ENCODE measurements around the gene KIAA1217.

The KIAA1217 gene

DNA sequence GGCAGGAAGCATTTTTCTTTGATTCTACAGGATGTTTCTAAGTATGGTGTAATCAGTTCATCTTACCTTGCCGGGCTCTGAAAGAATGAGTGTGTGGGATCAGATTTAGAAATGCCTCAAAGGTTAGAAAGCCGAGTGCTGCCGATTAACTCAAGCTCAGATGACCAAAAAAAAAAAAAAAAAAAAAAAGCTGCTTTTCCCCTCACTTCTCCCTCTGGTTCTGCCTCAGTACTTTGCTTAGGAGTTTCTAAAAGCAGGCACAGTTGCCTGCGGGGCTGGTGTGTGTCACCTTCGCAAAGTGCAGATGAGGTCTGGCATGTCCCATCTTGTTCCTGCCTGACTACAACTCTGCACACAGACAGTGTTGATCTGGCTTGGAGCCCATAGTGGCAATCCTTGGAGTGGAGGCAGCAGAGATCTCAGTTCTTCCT is 47.0 kb downstream of the KIAA1217 start:
- no peak overlapping the region for H3K9ac ChIP-seq (ENCODE audit: low read length in 5 of 5)
- peaks cover 3 to 63% (median 18%) of the 10 kb centered on the region in 5 donors for H3K4me1 ChIP-seq (ENCODE audit: control insufficient read depth in 5 of 5, insufficient read depth in 5 of 5, low read length in 5 of 5)
- no peaks in the 10 kb centered on the region for H3K9me3 ChIP-seq (ENCODE audit: control insufficient read depth in 5 of 5, low read length in 5 of 5)
- H3K36me3 ChIP-seq (ENCODE audit: control insufficient read depth in 5 of 5, insufficient read depth in 5 of 5, low read length in 5 of 5): peaks cover 0 to 4% (median 0%) of the 10 kb centered on the region in 5 donors
- H3K4me3 ChIP-seq (ENCODE audit: low read depth in 1 of 5, low read length in 5 of 5): peak overlapping the region in 1 of 5 donors; percentile 2
- no peaks in the 10 kb centered on the region for H3K27me3 ChIP-seq (ENCODE audit: control insufficient read depth in 5 of 5, insufficient read depth in 4 of 5, low read length in 5 of 5)
- peak overlapping the region; percentile 17 for H3K27ac ChIP-seq (ENCODE audit: low read depth, low read length)

DNA sequence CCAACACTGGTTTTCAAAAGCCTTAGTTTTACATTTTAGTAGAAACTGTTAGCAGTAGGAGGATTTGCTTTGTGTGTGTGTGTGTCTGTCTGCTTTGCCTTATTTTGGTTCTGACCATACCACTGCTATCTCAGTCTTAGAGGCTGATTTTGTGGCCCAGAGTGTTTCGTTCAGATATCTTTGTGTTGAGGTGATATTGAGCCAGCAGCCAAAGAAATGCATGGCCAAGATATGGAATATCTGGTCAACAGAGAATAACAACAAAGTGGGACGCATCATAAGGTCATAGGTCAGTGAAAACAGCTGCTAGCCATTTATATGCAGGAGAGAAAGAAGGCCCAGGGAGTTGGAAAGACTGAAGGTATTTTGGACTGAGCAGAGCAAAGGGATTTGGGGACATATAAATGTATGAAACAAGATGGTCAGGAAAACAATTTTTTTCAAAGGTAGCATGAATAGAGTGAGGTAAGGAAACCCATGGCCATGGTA is 47.7 kb downstream of the KIAA1217 start:
- no peak overlapping the region for H3K27ac ChIP-seq (ENCODE audit: low read depth, low read length)
- no peak overlapping the region for H3K4me3 ChIP-seq (ENCODE audit: low read depth in 1 of 5, low read length in 5 of 5)
- H3K9me3 ChIP-seq (ENCODE audit: control insufficient read depth in 5 of 5, low read length in 5 of 5): no peaks in the 10 kb centered on the region
- no peak overlapping the region for H3K9ac ChIP-seq (ENCODE audit: low read length in 5 of 5)
- peaks cover 3 to 60% (median 18%) of the 10 kb centered on the region in 5 donors for H3K4me1 ChIP-seq (ENCODE audit: control insufficient read depth in 5 of 5, insufficient read depth in 5 of 5, low read length in 5 of 5)
- no peaks in the 10 kb centered on the region for H3K27me3 ChIP-seq (ENCODE audit: control insufficient read depth in 5 of 5, insufficient read depth in 4 of 5, low read length in 5 of 5)
- H3K36me3 ChIP-seq (ENCODE audit: control insufficient read depth in 5 of 5, insufficient read depth in 5 of 5, low read length in 5 of 5): peaks cover 0 to 4% (median 0%) of the 10 kb centered on the region in 5 donors

DNA sequence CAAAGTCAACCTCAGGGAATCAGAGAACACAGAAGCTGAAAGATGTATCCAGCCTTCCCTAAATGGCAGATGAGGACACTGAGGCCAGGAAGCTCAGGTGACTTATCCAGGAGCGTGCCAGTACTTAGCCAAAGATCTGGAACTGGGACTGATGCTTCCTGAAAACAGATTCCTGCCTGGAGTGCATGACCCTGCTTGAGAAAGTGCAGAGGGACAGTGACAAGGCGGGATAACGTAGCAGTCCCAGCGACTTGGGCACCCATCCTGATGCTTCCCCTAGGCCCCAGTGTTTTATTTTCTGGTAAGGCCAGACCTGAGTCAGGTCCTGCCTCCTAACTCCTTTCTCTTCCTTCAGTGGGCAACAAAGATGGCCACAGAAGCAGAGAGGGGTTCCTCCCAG is 48.6 kb downstream of the KIAA1217 start:
- Histone ChIP-seq H3K4me3 (ENCODE audit: low read depth in 1 of 5, low read length in 5 of 5) (no peak overlapping the region), H3K9ac (ENCODE audit: low read length in 5 of 5) (no peak overlapping the region), H3K4me1 (ENCODE audit: control insufficient read depth in 5 of 5, insufficient read depth in 5 of 5, low read length in 5 of 5) (peaks cover 3 to 56% (median 18%) of the 10 kb centered on the region in 5 donors), H3K9me3 (ENCODE audit: control insufficient read depth in 5 of 5, low read length in 5 of 5) (no peaks in the 10 kb centered on the region), H3K27ac (ENCODE audit: low read depth, low read length) (no peak overlapping the region), H3K36me3 (ENCODE audit: control insufficient read depth in 5 of 5, insufficient read depth in 5 of 5, low read length in 5 of 5) (peaks cover 0 to 4% (median 0%) of the 10 kb centered on the region in 5 donors), H3K27me3 (ENCODE audit: control insufficient read depth in 5 of 5, insufficient read depth in 4 of 5, low read length in 5 of 5) (no peaks in the 10 kb centered on the region)

DNA sequence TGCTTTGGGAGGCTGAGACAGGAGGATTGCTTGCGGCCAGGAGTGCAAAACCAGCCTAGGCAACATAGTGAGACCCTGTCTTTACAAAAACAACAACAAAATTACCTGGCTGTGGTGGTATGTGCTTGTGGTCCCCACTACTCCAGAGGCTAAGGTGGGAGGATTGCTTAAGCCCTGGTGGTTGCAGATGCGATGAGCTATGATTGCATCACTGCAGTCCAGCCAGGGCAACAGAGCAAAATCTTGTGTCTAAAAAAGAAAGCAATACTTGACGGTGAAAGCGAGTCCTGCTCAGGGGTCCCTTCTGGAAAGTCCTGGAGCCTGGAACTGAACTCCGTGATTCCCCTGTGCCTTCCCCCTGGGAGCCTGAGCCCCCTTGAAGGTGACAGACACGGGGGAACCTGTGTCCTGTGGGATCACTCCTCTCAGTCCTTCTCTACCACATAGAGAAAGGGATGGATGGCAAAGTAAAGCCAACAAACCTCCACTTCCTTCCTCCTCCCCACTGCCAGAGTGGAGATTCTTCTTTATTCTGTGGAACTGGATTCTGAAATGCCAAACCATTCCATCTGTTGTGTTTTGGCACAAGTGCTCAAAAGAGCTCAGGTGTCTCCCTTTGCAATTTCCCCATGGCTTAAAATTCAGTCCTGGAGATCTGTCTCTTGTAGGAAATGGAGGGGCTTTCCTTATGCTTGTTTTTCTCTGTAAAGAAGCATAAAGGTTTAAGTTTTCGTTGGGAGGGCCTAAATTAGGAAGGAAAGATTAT is 50.6 kb downstream of the KIAA1217 start:
- H3K9ac ChIP-seq (ENCODE audit: low read length in 5 of 5): no peak overlapping the region
- peaks cover 5 to 54% (median 30%) of the 10 kb centered on the region in 5 donors for H3K4me1 ChIP-seq (ENCODE audit: control insufficient read depth in 5 of 5, insufficient read depth in 5 of 5, low read length in 5 of 5)
- no peaks in the 10 kb centered on the region for H3K36me3 ChIP-seq (ENCODE audit: control insufficient read depth in 5 of 5, insufficient read depth in 5 of 5, low read length in 5 of 5)
- H3K27ac ChIP-seq (ENCODE audit: low read depth, low read length): no peak overlapping the region
- no peaks in the 10 kb centered on the region for H3K27me3 ChIP-seq (ENCODE audit: control insufficient read depth in 5 of 5, insufficient read depth in 4 of 5, low read length in 5 of 5)
- H3K9me3 ChIP-seq (ENCODE audit: control insufficient read depth in 5 of 5, low read length in 5 of 5): no peaks in the 10 kb centered on the region
- no peak overlapping the region for H3K4me3 ChIP-seq (ENCODE audit: low read depth in 1 of 5, low read length in 5 of 5)

DNA sequence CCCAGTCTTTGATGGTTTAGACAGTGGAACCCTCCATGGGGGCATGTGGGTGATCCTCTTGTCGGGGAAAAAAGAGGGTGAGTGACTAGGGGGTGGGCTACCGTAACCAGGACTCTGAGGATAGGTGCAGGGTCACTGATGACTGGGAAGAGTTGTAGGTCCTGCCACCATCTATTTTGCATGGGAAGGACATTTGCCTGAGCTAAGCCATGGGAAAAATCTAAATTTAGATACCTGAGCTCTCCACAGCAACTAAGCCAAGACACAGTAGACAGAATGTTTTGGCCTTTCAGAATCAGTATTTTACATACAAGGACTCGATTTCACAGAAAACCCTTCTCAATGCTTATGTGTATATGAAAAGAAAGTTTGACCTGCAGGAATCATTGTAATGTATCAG is 52.7 kb downstream of the KIAA1217 start:
- peaks cover 5 to 36% (median 17%) of the 10 kb centered on the region in 5 donors for H3K4me1 ChIP-seq (ENCODE audit: control insufficient read depth in 5 of 5, insufficient read depth in 5 of 5, low read length in 5 of 5)
- no peaks in the 10 kb centered on the region for H3K27me3 ChIP-seq (ENCODE audit: control insufficient read depth in 5 of 5, insufficient read depth in 4 of 5, low read length in 5 of 5)
- H3K9ac ChIP-seq (ENCODE audit: low read length in 5 of 5): no peak overlapping the region
- H3K27ac ChIP-seq (ENCODE audit: low read depth, low read length): no peak overlapping the region
- no peaks in the 10 kb centered on the region for H3K9me3 ChIP-seq (ENCODE audit: control insufficient read depth in 5 of 5, low read length in 5 of 5)
- no peak overlapping the region for H3K4me3 ChIP-seq (ENCODE audit: low read depth in 1 of 5, low read length in 5 of 5)
- H3K36me3 ChIP-seq (ENCODE audit: control insufficient read depth in 5 of 5, insufficient read depth in 5 of 5, low read length in 5 of 5): no peaks in the 10 kb centered on the region

DNA sequence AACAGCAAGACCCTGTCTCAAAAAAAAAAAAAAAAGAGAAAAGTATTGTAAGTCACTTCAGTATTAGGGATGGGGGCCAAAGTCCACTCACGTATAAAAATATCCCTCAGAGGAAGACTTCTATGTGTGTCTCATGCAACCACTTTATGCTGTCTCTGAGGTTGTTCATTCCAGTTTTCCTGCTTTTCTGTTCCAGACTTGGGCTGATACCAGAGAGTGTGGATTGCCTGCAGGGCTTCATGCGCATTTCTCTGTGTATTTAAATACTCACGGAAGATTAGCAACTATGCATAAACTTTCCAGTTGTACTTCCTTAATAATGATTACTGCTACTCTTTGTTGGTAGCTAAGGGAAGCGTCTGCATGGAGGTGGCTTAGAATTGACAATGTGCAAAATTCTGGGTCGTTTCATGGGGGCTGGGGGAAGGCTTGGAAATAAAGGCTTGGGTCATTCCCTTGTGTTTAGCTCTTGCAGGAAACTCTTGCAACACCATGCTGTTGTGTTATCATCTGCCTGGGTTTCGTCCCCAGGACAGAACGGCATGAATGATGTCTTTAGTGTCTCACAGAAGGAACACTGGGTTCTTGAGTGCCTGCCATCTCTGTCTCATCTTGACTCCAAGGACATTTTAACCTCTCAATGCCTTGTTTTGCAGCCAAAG is 54.1 kb downstream of the KIAA1217 start:
- H3K27ac ChIP-seq (ENCODE audit: low read depth, low read length): no peak overlapping the region
- H3K4me3 ChIP-seq (ENCODE audit: low read depth in 1 of 5, low read length in 5 of 5): peak overlapping the region in 2 of 5 donors; percentile 6 to 35
- H3K4me1 ChIP-seq (ENCODE audit: control insufficient read depth in 5 of 5, insufficient read depth in 5 of 5, low read length in 5 of 5): peaks cover 5 to 29% (median 17%) of the 10 kb centered on the region in 5 donors
- H3K36me3 ChIP-seq (ENCODE audit: control insufficient read depth in 5 of 5, insufficient read depth in 5 of 5, low read length in 5 of 5): peaks cover 0 to 3% (median 0%) of the 10 kb centered on the region in 5 donors
- no peaks in the 10 kb centered on the region for H3K9me3 ChIP-seq (ENCODE audit: control insufficient read depth in 5 of 5, low read length in 5 of 5)
- no peak overlapping the region for H3K9ac ChIP-seq (ENCODE audit: low read length in 5 of 5)
- H3K27me3 ChIP-seq (ENCODE audit: control insufficient read depth in 5 of 5, insufficient read depth in 4 of 5, low read length in 5 of 5): no peaks in the 10 kb centered on the region

DNA sequence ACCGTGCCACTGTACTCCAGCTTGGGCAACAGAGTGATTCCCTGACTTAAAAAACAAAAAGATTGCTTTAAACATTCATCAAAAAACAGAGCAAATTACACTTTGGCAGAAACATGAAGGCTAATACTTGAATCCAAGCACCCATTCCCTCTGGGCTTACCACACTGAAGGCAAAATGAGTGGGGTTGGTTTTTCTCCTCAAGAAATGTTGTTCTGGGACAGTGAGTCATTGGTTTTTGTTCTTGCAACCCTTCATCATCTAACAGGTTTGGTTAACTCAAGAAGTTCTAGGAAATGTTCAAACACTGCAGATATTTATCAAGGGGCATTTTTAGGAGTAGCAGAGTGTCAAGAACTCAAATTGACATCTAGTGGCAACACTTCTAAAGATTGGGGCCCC is 60.5 kb downstream of the KIAA1217 start:
- Histone ChIP-seq H3K9ac (ENCODE audit: low read length in 5 of 5) (no peak overlapping the region), H3K36me3 (ENCODE audit: control insufficient read depth in 5 of 5, insufficient read depth in 5 of 5, low read length in 5 of 5) (peaks cover 0 to 3% (median 0%) of the 10 kb centered on the region in 5 donors), H3K27me3 (ENCODE audit: control insufficient read depth in 5 of 5, insufficient read depth in 4 of 5, low read length in 5 of 5) (no peaks in the 10 kb centered on the region), H3K27ac (ENCODE audit: low read depth, low read length) (no peak overlapping the region), H3K4me1 (ENCODE audit: control insufficient read depth in 5 of 5, insufficient read depth in 5 of 5, low read length in 5 of 5) (peaks cover 0 to 5% (median 0%) of the 10 kb centered on the region in 5 donors), H3K9me3 (ENCODE audit: control insufficient read depth in 5 of 5, low read length in 5 of 5) (no peaks in the 10 kb centered on the region), H3K4me3 (ENCODE audit: low read depth in 1 of 5, low read length in 5 of 5) (no peak overlapping the region)

DNA sequence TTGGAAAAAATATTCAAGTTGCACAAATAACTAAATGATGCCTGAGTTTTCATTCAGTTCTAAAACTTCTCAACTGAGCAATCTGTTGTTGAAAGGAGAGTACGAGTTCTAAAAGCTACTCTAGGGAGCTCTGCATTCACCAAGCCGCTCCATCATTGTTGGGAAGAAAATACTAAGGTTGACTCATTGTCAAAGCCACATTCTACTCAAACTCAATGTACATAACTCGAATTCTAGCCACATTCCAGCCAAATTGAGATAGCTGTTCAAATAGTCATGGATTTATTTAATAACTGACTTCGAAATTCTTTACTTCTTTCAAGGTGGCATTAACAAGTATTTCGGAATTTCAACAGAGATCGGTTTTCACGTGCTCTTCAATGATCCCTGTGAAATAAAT is 63.4 kb downstream of the KIAA1217 start:
- no peak overlapping the region for H3K27ac ChIP-seq (ENCODE audit: low read depth, low read length)
- H3K27me3 ChIP-seq (ENCODE audit: control insufficient read depth in 5 of 5, insufficient read depth in 4 of 5, low read length in 5 of 5): no peaks in the 10 kb centered on the region
- H3K4me3 ChIP-seq (ENCODE audit: low read depth in 1 of 5, low read length in 5 of 5): no peak overlapping the region
- peaks cover 0 to 3% (median 0%) of the 10 kb centered on the region in 5 donors for H3K36me3 ChIP-seq (ENCODE audit: control insufficient read depth in 5 of 5, insufficient read depth in 5 of 5, low read length in 5 of 5)
- peaks cover 0 to 5% (median 0%) of the 10 kb centered on the region in 5 donors for H3K4me1 ChIP-seq (ENCODE audit: control insufficient read depth in 5 of 5, insufficient read depth in 5 of 5, low read length in 5 of 5)
- H3K9ac ChIP-seq (ENCODE audit: low read length in 5 of 5): no peak overlapping the region
- H3K9me3 ChIP-seq (ENCODE audit: control insufficient read depth in 5 of 5, low read length in 5 of 5): no peaks in the 10 kb centered on the region

DNA sequence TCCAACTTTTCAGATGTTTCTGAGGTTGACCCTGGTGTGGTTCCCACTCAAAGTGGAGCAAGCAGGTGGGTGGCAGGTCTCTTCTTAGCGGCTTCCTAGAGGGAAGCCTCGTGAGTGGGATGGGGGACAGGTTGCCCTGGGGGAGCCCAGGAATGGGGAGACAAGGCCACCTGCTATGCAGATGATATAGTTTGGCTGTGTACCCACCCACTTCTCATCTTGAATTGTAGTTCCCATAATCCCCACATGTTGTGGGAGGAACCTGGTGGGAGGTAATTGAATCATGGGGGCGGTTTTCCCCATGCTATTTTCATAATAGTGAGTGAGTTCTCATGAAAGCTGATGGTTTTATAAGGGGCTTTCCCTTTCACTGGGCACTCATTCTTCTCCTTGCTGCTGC is 68.3 kb downstream of the KIAA1217 start:
- no peak overlapping the region for H3K9ac ChIP-seq (ENCODE audit: low read length in 5 of 5)
- no peaks in the 10 kb centered on the region for H3K27me3 ChIP-seq (ENCODE audit: control insufficient read depth in 5 of 5, insufficient read depth in 4 of 5, low read length in 5 of 5)
- H3K4me1 ChIP-seq (ENCODE audit: control insufficient read depth in 5 of 5, insufficient read depth in 5 of 5, low read length in 5 of 5): peaks cover 0 to 5% (median 0%) of the 10 kb centered on the region in 5 donors
- H3K27ac ChIP-seq (ENCODE audit: low read depth, low read length): no peak overlapping the region
- no peak overlapping the region for H3K4me3 ChIP-seq (ENCODE audit: low read depth in 1 of 5, low read length in 5 of 5)
- H3K36me3 ChIP-seq (ENCODE audit: control insufficient read depth in 5 of 5, insufficient read depth in 5 of 5, low read length in 5 of 5): peaks cover 0 to 5% (median 3%) of the 10 kb centered on the region in 5 donors
- peaks cover 0 to 3% (median 2%) of the 10 kb centered on the region in 5 donors for H3K9me3 ChIP-seq (ENCODE audit: control insufficient read depth in 5 of 5, low read length in 5 of 5)

DNA sequence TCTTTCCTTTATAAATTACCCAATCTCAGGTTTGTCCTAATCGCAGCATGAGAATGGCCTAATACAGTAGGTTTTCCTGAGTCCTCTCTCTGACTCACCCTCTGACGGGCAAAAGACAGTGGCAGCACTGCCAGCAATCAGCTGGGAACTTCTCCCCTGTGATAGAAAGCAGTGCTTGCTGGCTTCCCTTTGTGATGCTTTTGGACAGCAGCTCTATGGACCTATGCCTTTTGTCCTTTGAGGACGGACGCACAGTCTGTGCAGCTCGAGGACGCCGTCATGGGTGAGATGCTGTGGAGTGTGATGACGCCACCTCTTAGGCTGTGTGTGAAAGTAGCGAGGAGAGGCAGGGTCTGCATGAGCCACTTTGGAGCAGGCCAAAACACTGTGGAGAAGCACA is 68.8 kb downstream of the KIAA1217 start:
- Histone ChIP-seq H3K27ac (ENCODE audit: low read depth, low read length) (no peak overlapping the region), H3K36me3 (ENCODE audit: control insufficient read depth in 5 of 5, insufficient read depth in 5 of 5, low read length in 5 of 5) (peaks cover 0 to 5% (median 3%) of the 10 kb centered on the region in 5 donors), H3K4me3 (ENCODE audit: low read depth in 1 of 5, low read length in 5 of 5) (no peak overlapping the region), H3K9ac (ENCODE audit: low read length in 5 of 5) (no peak overlapping the region), H3K9me3 (ENCODE audit: control insufficient read depth in 5 of 5, low read length in 5 of 5) (peaks cover 0 to 3% (median 2%) of the 10 kb centered on the region in 5 donors), H3K4me1 (ENCODE audit: control insufficient read depth in 5 of 5, insufficient read depth in 5 of 5, low read length in 5 of 5) (peaks cover 0 to 5% (median 0%) of the 10 kb centered on the region in 5 donors), H3K27me3 (ENCODE audit: control insufficient read depth in 5 of 5, insufficient read depth in 4 of 5, low read length in 5 of 5) (no peaks in the 10 kb centered on the region)
